GM18499 (cell line): ENCODE data around the gene CTDNEP1.

Source experiments
- ATAC-seq: cut with Tn5 transposase; IDR thresholded peaks from one replicate; pipeline ENCODE4 v1.9.1; 2021; ENCODE audit warnings: moderate number of reproducible peaks; ENCODE audit not compliant: insufficient read depth, unreplicated experiment

The CTDNEP1 gene

DNA sequence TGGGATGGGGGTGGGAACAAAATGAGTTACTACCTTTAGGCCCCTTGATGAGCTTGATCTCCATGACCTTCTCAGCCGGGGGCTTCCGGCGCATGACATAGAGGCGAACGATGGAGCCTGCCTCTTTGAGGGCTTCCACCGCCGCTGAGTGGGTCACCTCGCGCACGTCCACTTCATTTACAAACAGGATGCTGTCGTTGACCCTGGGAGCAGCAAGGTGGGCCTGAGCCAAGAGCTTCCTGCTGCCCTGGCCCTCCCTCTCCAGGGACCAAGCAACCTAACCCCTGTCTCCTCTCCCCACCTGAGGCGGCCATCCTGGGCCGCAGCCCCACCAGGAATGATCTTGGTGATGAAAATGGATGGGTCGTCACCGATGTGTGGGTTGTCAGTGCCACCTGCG lies 48.1 kb downstream of the CTDNEP1 start:
- ATAC-seq, result no peak

DNA sequence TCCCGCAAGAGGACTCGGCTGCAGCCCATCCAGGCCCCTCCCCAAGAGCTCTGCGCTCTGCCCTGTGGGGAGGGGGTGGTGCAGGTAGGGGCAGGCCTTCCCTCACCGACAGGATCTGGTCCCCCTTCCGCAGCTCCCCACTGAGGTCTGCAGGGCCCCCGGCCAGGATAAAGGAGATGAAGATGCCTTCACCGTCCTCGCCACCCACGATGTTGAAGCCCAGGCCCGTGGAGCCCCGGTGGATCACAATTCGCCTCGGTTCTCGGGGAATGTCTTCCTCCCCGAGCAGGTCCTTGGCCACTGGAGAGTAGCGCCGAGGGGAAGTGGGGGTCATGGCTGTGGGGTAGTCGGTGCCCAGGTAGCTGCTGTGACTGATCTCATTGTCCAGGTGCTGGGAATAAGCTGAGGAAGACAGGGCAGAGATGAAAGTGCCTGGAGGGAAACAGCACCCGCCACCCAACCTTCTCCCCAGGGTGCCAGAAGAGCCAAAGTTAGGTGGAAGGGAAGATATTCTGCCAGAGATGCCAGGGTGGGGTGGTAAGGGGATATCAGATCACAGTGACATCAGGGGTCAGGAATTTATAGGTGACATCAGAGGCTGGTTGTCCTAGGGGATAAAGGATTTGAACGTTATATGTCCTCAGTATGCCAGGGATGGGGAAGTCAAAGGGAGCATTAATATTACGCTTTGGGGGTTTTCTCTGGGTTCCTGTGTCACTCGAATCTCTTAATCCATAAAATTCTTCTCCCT lies 54.7 kb downstream of the CTDNEP1 start:
- no peak for ATAC-seq

DNA sequence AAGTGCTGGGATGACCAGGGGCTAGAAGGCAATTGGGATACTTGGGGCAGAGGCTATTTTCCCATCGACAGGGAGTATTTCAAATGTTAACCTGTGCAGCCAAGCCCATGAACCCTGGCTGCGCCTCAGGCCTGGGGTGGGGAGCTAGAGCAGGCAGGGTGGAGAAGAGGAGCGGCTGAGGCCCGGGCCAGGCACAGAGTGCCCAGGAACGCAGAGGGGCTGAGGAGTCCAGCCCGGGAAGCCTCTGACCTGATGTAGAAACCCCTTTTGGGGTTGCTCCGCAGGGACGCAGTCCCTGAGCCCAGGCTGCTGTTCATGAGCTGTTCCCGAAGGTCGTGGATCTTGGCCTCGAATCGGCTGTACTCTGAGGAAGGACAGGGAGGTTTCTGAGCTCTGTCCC lies 55.6 kb downstream of the CTDNEP1 start:
- ATAC-seq, result no peak
